ENCODE measurements around the gene MINDY2. TPM values are rescaled to one million over a fixed set of nuclear protein-coding genes. Genes with fewer than 3 reads are reported as not detected.
"Not testable (repeated sequence)": the region's sequence is repeated elsewhere in the genome, so short reads cannot be mapped to it uniquely, and the experiment has no call there.

The MINDY2 gene
- total and polyA plus RNA-seq, 12 donors, result 3.8 to 37.4 (median 31.8) TPM

- intact Hi-C loops (cut with DNase I), result no loop called here
- DNase-seq (no peak), ATAC-seq (no peak)
- TF ChIP-seq, protein P1, sequence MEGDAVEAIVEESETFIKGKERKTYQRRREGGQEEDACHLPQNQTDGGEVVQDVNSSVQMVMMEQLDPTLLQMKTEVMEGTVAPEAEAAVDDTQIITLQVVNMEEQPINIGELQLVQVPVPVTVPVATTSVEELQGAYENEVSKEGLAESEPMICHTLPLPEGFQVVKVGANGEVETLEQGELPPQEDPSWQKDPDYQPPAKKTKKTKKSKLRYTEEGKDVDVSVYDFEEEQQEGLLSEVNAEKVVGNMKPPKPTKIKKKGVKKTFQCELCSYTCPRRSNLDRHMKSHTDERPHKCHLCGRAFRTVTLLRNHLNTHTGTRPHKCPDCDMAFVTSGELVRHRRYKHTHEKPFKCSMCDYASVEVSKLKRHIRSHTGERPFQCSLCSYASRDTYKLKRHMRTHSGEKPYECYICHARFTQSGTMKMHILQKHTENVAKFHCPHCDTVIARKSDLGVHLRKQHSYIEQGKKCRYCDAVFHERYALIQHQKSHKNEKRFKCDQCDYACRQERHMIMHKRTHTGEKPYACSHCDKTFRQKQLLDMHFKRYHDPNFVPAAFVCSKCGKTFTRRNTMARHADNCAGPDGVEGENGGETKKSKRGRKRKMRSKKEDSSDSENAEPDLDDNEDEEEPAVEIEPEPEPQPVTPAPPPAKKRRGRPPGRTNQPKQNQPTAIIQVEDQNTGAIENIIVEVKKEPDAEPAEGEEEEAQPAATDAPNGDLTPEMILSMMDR (IDR thresholded peaks at IDR 0.05), result peak in 4 of 9 donors; percentile 13 to 29 (median 16)
- H3K27ac ChIP-seq, result no peak overlapping the region
- no peaks in the 10 kb centered on the region for H3K9me3 ChIP-seq
- H3K4me1 ChIP-seq, result no peaks in the 10 kb centered on the region
- peaks cover 0 to 56% (median 0%) of the 10 kb centered on the region in 9 donors for H3K36me3 ChIP-seq
- H3K27me3 ChIP-seq, result no peaks in the 10 kb centered on the region
- no peak overlapping the region for H3K4me3 ChIP-seq
- WGBS, 2 donors, result 86 to 98% methylated on average over 1 of the region's 1 CpG
Measured at GRCh38 chr15:58839485-58839884, 68.4 kb downstream of the MINDY2 start.

DNA sequence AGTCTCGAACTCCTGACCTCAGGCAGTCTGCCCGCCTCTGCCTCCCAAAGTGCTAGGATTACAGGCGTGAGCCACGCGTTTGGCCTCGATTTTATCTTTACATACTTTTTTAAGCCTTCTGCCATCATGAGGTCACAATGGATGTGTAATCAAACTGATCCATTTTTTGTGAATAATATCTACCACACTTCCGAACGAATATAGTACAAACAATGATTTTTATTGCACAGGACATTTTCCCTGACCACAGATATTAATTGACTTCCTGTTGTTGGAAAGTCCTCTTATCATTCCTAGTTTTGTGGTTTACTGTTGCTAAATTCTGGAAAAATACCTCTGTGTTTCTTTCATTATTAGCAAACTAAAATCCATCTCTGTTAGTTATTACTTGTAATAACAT lies 68.9 kb downstream of the MINDY2 start:
- DNase-seq, result no peak
- TF ChIP-seq, protein P1 (IDR thresholded peaks at IDR 0.05), result no peak
- H3K4me3 ChIP-seq, result no peak overlapping the region
- H3K4me1 ChIP-seq, result no peaks in the 10 kb centered on the region
- no peaks in the 10 kb centered on the region for H3K27me3 ChIP-seq
- peaks cover 0 to 54% (median 0%) of the 10 kb centered on the region in 9 donors for H3K36me3 ChIP-seq
- WGBS, 2 donors, result 92% methylated on average over 8 of the region's 8 CpGs
- no peaks in the 10 kb centered on the region for H3K9me3 ChIP-seq
- no peak overlapping the region for H3K27ac ChIP-seq
- intact Hi-C loops (cut with DNase I), result no loop called here
- no peak for ATAC-seq

GRCh38 chr15:58842713-58843396 lies 71.8 kb downstream of the MINDY2 start:
- Histone ChIP-seq H3K4me3 (no peak overlapping the region), H3K4me1 (no peaks in the 10 kb centered on the region), H3K9me3 (no peaks in the 10 kb centered on the region), H3K27ac (no peak overlapping the region), H3K27me3 (no peaks in the 10 kb centered on the region), H3K36me3 (peaks cover 0 to 58% (median 5%) of the 10 kb centered on the region in 9 donors)
- TF ChIP-seq, protein P1 (IDR thresholded peaks at IDR 0.05), result no peak
- intact Hi-C loops (cut with DNase I), result no loop called here
- no peak for ATAC-seq
- DNase-seq, result no peak
- WGBS, 2 donors, result 99% methylated on average over 4 of the region's 4 CpGs

- DNase-seq; H3K27ac ChIP-seq; H3K9me3 ChIP-seq; H3K27me3 ChIP-seq; intact Hi-C loops (cut with DNase I); H3K4me3 ChIP-seq; ATAC-seq; H3K4me1 ChIP-seq: not testable (repeated sequence)
- 95 to 96% methylated on average over 3 of the region's 3 CpGs for WGBS, 2 donors
- H3K36me3 ChIP-seq, result peaks cover 0 to 100% (median 12%) of the 10 kb centered on the region in 9 donors
Measured at GRCh38 chr15:58851205-58851604, 80.1 kb downstream of the MINDY2 start.

DNA sequence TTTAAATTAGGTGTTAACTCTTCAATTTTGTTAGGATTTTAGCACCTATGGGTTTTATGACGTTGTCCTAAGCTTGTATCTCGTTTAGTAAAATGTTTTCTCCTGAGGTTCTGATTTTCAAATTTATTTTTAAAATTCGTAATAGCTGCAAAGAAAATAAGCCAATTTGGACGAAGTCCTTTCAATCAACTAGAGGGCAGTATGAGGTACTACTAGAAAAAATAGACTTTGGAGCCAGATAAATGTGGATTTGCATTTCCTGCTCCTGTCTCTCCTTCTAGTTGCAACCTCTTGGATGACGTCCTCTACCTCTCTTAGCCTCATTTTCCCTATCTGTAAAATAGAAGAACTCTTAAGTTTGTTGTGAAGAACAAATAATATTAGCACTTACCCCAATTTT lies 81.2 kb downstream of the MINDY2 start:
- 85 to 87% methylated on average over 5 of the region's 5 CpGs for WGBS, 2 donors
- Histone ChIP-seq H3K4me3 (no peak overlapping the region), H3K4me1 (no peaks in the 10 kb centered on the region), H3K36me3 (peaks cover 0 to 99% (median 7%) of the 10 kb centered on the region in 9 donors), H3K27me3 (no peaks in the 10 kb centered on the region), H3K9me3 (no peaks in the 10 kb centered on the region), H3K27ac (no peak overlapping the region)
- TF ChIP-seq, protein P1 (IDR thresholded peaks at IDR 0.05), result no peak
- ATAC-seq (no peak), DNase-seq (no peak)
- intact Hi-C loops (cut with DNase I), result no loop called here
